Neural progenitor cell (in vitro differentiated cells): ENCODE data around the gene TBC1D9B. TPM values are rescaled to one million over a fixed set of nuclear protein-coding genes. Genes with fewer than 3 reads are reported as not detected.

Experiments used
- DNase-seq: peaks from one replicate; pipeline ENCODE4 v3.0.0-alpha.2; 2016; ENCODE audit warnings: low spot score
- H2AFZ ChIP-seq: fragments of 200-600 bp; sonication (generic); replicated peaks from 2 replicates; pipeline ENCODE4 v1.6.1; 2016; ENCODE audit warnings: antibody characterized with exemption
- H3F3A ChIP-seq: fragments of 200-600 bp; sonication (generic); 2 replicates; pipeline ENCODE4 v1.6.1; 2016; ENCODE audit warnings: antibody characterized with exemption, low read depth
- H3K27ac ChIP-seq: fragments of 200-600 bp; sonication (generic); 2 replicates; pipeline ENCODE4 v1.5.1; 2016; ENCODE audit warnings: mild to moderate bottlenecking
- H3K27me3 ChIP-seq: fragments of 200-600 bp; sonication (generic); 2 replicates; pipeline ENCODE4 v1.6.1; 2016; ENCODE audit warnings: mild to moderate bottlenecking, moderate library complexity
- H3K36me3 ChIP-seq: fragments of 200-600 bp; sonication (generic); 2 replicates; pipeline ENCODE4 v1.5.1; 2016
- H3K4me1 ChIP-seq: fragments of 200-600 bp; sonication (generic); 2 replicates; pipeline ENCODE4 v1.6.1; 2016; ENCODE audit warnings: mixed run types
- H3K4me2 ChIP-seq: fragments of 200-600 bp; sonication (generic); 2 replicates; pipeline ENCODE4 v1.6.1; 2016
- H3K4me3 ChIP-seq: fragments of 200-600 bp; sonication (generic); 2 replicates; pipeline ENCODE4 v1.5.1; 2016
- H3K79me2 ChIP-seq: fragments of 200-600 bp; sonication (generic); 2 replicates; pipeline ENCODE4 v1.6.1; 2016; ENCODE audit warnings: low read depth
- H3K9ac ChIP-seq: fragments of 200-600 bp; sonication (generic); 2 replicates; pipeline ENCODE4 v1.6.1; 2016
- H3K9me3 ChIP-seq: fragments of 200-600 bp; sonication (generic); 2 replicates; pipeline ENCODE4 v1.5.1; 2016; ENCODE audit warnings: low read depth
- H4K20me1 ChIP-seq: fragments of 200-600 bp; sonication (generic); 2 replicates; pipeline ENCODE4 v1.6.1; 2016; ENCODE audit warnings: low read depth
- H3K27ac Mint-ChIP-seq: 3 replicates; pipeline ENCODE4 v1.8.0; 2021; ENCODE audit warnings: mixed read lengths
- H3K27me3 Mint-ChIP-seq: 2 replicates; pipeline ENCODE4 v1.8.0; 2022; ENCODE audit warnings: low read depth, mild to moderate bottlenecking, inconsistent platforms, moderate library complexity, mixed read lengths; ENCODE audit not compliant: insufficient read depth
- H3K36me3 Mint-ChIP-seq: 3 replicates; pipeline ENCODE4 v1.8.0; 2021; ENCODE audit warnings: mixed read lengths
- H3K4me1 Mint-ChIP-seq: 3 replicates; pipeline ENCODE4 v1.8.0; 2021; ENCODE audit warnings: mixed read lengths
- H3K4me3 Mint-ChIP-seq: 3 replicates; pipeline ENCODE4 v1.8.0; 2021; ENCODE audit warnings: mild to moderate bottlenecking, moderate library complexity, mixed read lengths
- H3K9me3 Mint-ChIP-seq: 3 replicates; pipeline ENCODE4 v1.8.0; 2020; ENCODE audit warnings: mixed read lengths
- CTCF ChIP-seq: fragments of 200-600 bp; sonication (generic); IDR thresholded peaks from 2 replicates; pipeline ENCODE4 v1.5.1; 2017; ENCODE audit warnings: antibody characterized with exemption, mild to moderate bottlenecking
- EZH2 ChIP-seq: fragments of 200-600 bp; sonication (generic); IDR thresholded peaks from 2 replicates; pipeline ENCODE4 v1.6.1; 2017; ENCODE audit warnings: antibody characterized with exemption, mild to moderate bottlenecking, moderate library complexity
- EZH2phosphoT487 ChIP-seq: fragments of 200-600 bp; sonication (generic); IDR thresholded peaks from 2 replicates; pipeline ENCODE4 v1.6.1; 2017; ENCODE audit warnings: antibody characterized with exemption
- total RNA-seq: library from RNA; depleted of rRNA; stranded (reverse); fragments of >200 nt; gene quantifications from 2 replicates; pipeline ENCODE4 v1.2.3, GENCODE V29; 2015; ENCODE audit warnings: low replicate concordance

The TBC1D9B gene
- total RNA-seq, 1 donor from 2014 or later, result 26.7 TPM

DNA sequence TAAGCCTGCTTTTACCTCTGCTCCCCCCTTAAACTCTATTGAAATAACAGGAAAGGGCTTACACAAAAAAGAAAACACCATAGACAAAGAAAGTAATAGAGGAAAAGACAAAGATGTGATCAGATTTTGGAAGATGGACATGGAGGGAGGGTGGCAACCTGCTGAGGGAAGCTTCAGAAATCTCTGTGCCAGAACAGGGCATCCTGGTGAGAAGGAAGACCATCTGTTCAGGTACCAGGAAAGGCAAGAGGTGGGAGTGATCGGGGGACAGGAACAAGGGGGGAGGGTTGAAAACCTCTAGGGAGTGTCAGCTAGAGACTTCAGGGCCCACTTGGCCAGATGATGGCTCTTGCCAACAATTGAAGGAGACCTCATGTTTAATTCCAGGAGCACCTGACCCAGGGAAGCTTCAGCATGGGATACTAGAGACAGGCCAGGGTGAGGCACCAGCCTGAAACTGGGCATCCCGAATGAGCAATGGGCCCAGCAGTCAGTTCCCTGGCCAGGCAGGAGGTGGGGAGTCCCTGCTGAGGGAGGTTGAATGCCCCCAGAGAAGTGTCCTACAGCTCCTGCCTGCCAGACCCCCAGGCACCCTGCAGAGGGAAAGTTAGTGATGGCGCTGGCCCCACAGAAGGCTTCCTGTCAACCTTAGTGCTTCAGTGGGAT is 78.8 kb downstream of the TBC1D9B start:
- no peaks in the 10 kb centered on the region for H3K79me2 ChIP-seq
- no peak overlapping the region for H3K4me3 ChIP-seq
- H3K4me2 ChIP-seq, result no peak overlapping the region
- no peak overlapping the region for H3K27ac ChIP-seq
- H3K9ac ChIP-seq, result no peak overlapping the region
- TF ChIP-seq EZH2 (no peak), EZH2phosphoT487 (no peak), CTCF (no peak)
- Mint-ChIP-seq H3K36me3 (peaks cover 62% of the 10 kb centered on the region), H3K27ac (no peak overlapping the region), H3K4me3 (no peak overlapping the region), H3K9me3 (peaks cover 18% of the 10 kb centered on the region), H3K4me1 (peaks cover 2% of the 10 kb centered on the region), H3K27me3 (peaks cover 15% of the 10 kb centered on the region)
- peaks cover 10% of the 10 kb centered on the region for H4K20me1 ChIP-seq
- no peaks in the 10 kb centered on the region for H3K4me1 ChIP-seq
- H3K36me3 ChIP-seq, result no peaks in the 10 kb centered on the region
- no peak for DNase-seq
- no peaks in the 10 kb centered on the region for H3K9me3 ChIP-seq
- H3F3A ChIP-seq, result no peaks in the 10 kb centered on the region
- no peak overlapping the region for H2AFZ ChIP-seq
- H3K27me3 ChIP-seq, result no peaks in the 10 kb centered on the region

- Histone ChIP-seq H3K4me2 (no peak overlapping the region), H3K9me3 (no peaks in the 10 kb centered on the region), H3K4me3 (no peak overlapping the region), H3K79me2 (peaks cover 4% of the 10 kb centered on the region), H3K4me1 (peaks cover 2% of the 10 kb centered on the region), H3F3A (no peaks in the 10 kb centered on the region), H3K27me3 (no peaks in the 10 kb centered on the region), H3K36me3 (no peaks in the 10 kb centered on the region), H3K9ac (no peak overlapping the region), H4K20me1 (peaks cover 14% of the 10 kb centered on the region), H2AFZ (no peak overlapping the region), H3K27ac (no peak overlapping the region)
- Mint-ChIP-seq H3K27me3 (peaks cover 11% of the 10 kb centered on the region), H3K9me3 (peaks cover 14% of the 10 kb centered on the region), H3K4me3 (no peak overlapping the region), H3K27ac (no peak overlapping the region), H3K4me1 (peaks cover 8% of the 10 kb centered on the region), H3K36me3 (peaks cover 55% of the 10 kb centered on the region)
- TF ChIP-seq EZH2phosphoT487, result no peak
- no peak for TF ChIP-seq CTCF
- TF ChIP-seq EZH2, result no peak
- DNase-seq, result no peak
Measured at GRCh38 chr5:179827680-179828079, 80.0 kb downstream of the TBC1D9B start.

GRCh38 chr5:179825655-179826182 is 82.0 kb downstream of the TBC1D9B start:
- Mint-ChIP-seq H3K9me3 (peaks cover 10% of the 10 kb centered on the region), H3K4me1 (peaks cover 21% of the 10 kb centered on the region), H3K36me3 (peaks cover 45% of the 10 kb centered on the region), H3K4me3 (no peak overlapping the region), H3K27ac (no peak overlapping the region), H3K27me3 (peaks cover 7% of the 10 kb centered on the region)
- TF ChIP-seq EZH2 (no peak), CTCF (no peak), EZH2phosphoT487 (no peak)
- Histone ChIP-seq H4K20me1 (peaks cover 30% of the 10 kb centered on the region), H3K79me2 (peaks cover 21% of the 10 kb centered on the region), H3K9me3 (no peaks in the 10 kb centered on the region), H3K4me1 (peaks cover 11% of the 10 kb centered on the region), H3K27ac (no peak overlapping the region), H3K4me2 (no peak overlapping the region), H3K4me3 (no peak overlapping the region), H3K9ac (no peak overlapping the region), H2AFZ (no peak overlapping the region), H3K27me3 (no peaks in the 10 kb centered on the region), H3K36me3 (no peaks in the 10 kb centered on the region), H3F3A (no peaks in the 10 kb centered on the region)
- no peak for DNase-seq
